Loucy (cell line): Measurements from ENCODE around the gene EPB41L5.

Experiments
- H2AFZ ChIP-seq: fragments of 200-600 bp; sonication (generic); 2 replicates; pipeline ENCODE4 v1.6.0; 2016; ENCODE audit warnings: antibody characterized with exemption, mild to moderate bottlenecking, low read length, moderate library complexity
- H3F3A ChIP-seq: fragments of 200-600 bp; 2 replicates; pipeline ENCODE4 v1.6.0; 2016; ENCODE audit warnings: antibody characterized with exemption, low read depth, mild to moderate bottlenecking
- H3K27me3 ChIP-seq: fragments of 200-600 bp; sonication (generic); 2 replicates; pipeline ENCODE4 v1.6.1; 2014; ENCODE audit warnings: low read length, mild to moderate bottlenecking; ENCODE audit not compliant: insufficient read depth, poor library complexity, severe bottlenecking
- H3K36me3 ChIP-seq: fragments of 200-600 bp; sonication (generic); 2 replicates; pipeline ENCODE4 v1.6.1; 2016; ENCODE audit warnings: low read length; ENCODE audit not compliant: insufficient read depth
- H3K4me1 ChIP-seq: fragments of 200-600 bp; sonication (generic); 2 replicates; pipeline ENCODE4 v1.5.1; 2014; ENCODE audit warnings: low read length, mild to moderate bottlenecking; ENCODE audit not compliant: insufficient read depth, poor library complexity, severe bottlenecking
- H3K4me2 ChIP-seq: fragments of 200-600 bp; sonication (generic); 2 replicates; pipeline ENCODE4 v1.6.0; 2014; ENCODE audit warnings: antibody characterized with exemption, low read length, low read depth, mild to moderate bottlenecking; ENCODE audit not compliant: poor library complexity, severe bottlenecking
- H3K4me3 ChIP-seq: fragments of 200-600 bp; sonication (generic); 2 replicates; pipeline ENCODE4 v1.5.1; 2014; ENCODE audit warnings: low read length, mild to moderate bottlenecking, mixed read lengths; ENCODE audit not compliant: poor library complexity, severe bottlenecking
- H3K79me2 ChIP-seq: fragments of 200-600 bp; sonication (generic); 2 replicates; pipeline ENCODE4 v1.6.1; 2014; ENCODE audit warnings: low read length; ENCODE audit not compliant: insufficient read depth
- H3K9ac ChIP-seq: fragments of 200-600 bp; sonication (generic); 2 replicates; pipeline ENCODE4 v1.6.0; 2014; ENCODE audit warnings: mild to moderate bottlenecking, low read depth, low read length, moderate library complexity; ENCODE audit not compliant: poor library complexity, severe bottlenecking
- H3K9me2 ChIP-seq: fragments of 200-600 bp; sonication (generic); replicated peaks from 2 replicates; pipeline ENCODE4 v1.6.1; 2016; ENCODE audit warnings: low read depth, low read length, mixed read lengths
- H3K9me3 ChIP-seq: fragments of 200-600 bp; sonication (generic); 2 replicates; pipeline ENCODE4 v1.6.1; 2014; ENCODE audit warnings: mild to moderate bottlenecking, antibody characterized with exemption, low read length, low read depth; ENCODE audit not compliant: insufficient read depth
- H4K20me1 ChIP-seq: fragments of 200-600 bp; sonication (generic); 2 replicates; pipeline ENCODE4 v1.6.0; 2014; ENCODE audit warnings: antibody characterized with exemption, low read length, mild to moderate bottlenecking; ENCODE audit not compliant: insufficient read depth, poor library complexity, severe bottlenecking
- CTCF ChIP-seq: fragments of 200-600 bp; sonication (generic); conservative IDR thresholded peaks from 2 replicates; pipeline ENCODE4 v1.5.1; 2014; ENCODE audit warnings: mild to moderate bottlenecking, antibody characterized with exemption, low read length
- EZH2phosphoT487 ChIP-seq: fragments of 200-600 bp; IDR thresholded peaks from 2 replicates; pipeline ENCODE4 v1.6.1; 2018; ENCODE audit warnings: antibody characterized with exemption, mild to moderate bottlenecking, moderate library complexity, borderline replicate concordance

EPB41L5 gene

GRCh38 chr2:120174963-120175581 is 162.2 kb downstream of the EPB41L5 start:
- H3F3A ChIP-seq, result no peaks in the 10 kb centered on the region
- H3K36me3 ChIP-seq, result no peaks in the 10 kb centered on the region
- H2AFZ ChIP-seq, result no peak overlapping the region
- peak; percentile 84 for TF ChIP-seq CTCF
- no peak for TF ChIP-seq EZH2phosphoT487
- peak overlapping the region; percentile 12 for H3K4me2 ChIP-seq
- H4K20me1 ChIP-seq, result no peaks in the 10 kb centered on the region
- no peaks in the 10 kb centered on the region for H3K9me2 ChIP-seq
- H3K4me1 ChIP-seq, result peaks cover 38% of the 10 kb centered on the region
- H3K79me2 ChIP-seq, result no peaks in the 10 kb centered on the region; the same call in 1 of the 2 replicates
- H3K9me3 ChIP-seq, result no peaks in the 10 kb centered on the region
- no peak overlapping the region for H3K9ac ChIP-seq
- H3K27me3 ChIP-seq, result no peaks in the 10 kb centered on the region
- H3K4me3 ChIP-seq, result no peak overlapping the region

- Histone ChIP-seq H3K9ac (peak overlapping the region; percentile 71), H3K4me1 (peaks cover 45% of the 10 kb centered on the region), H3K9me2 (no peaks in the 10 kb centered on the region), H3K36me3 (no peaks in the 10 kb centered on the region), H3K4me2 (peak overlapping the region; percentile 58), H2AFZ (peak overlapping the region; percentile 63; the same call in 1 of the 2 replicates), H3K27me3 (no peaks in the 10 kb centered on the region), H3K9me3 (no peaks in the 10 kb centered on the region), H3F3A (no peaks in the 10 kb centered on the region), H3K4me3 (peak overlapping the region; percentile 73), H4K20me1 (no peaks in the 10 kb centered on the region), H3K79me2 (no peaks in the 10 kb centered on the region; the same call in 1 of the 2 replicates)
- TF ChIP-seq CTCF, result no peak
- no peak for TF ChIP-seq EZH2phosphoT487
Observed at GRCh38 chr2:120176526-120176925, 163.6 kb downstream of the EPB41L5 start.

- Histone ChIP-seq H3F3A (no peaks in the 10 kb centered on the region), H3K4me2 (peak overlapping the region; percentile 58), H3K27me3 (no peaks in the 10 kb centered on the region), H3K79me2 (no peaks in the 10 kb centered on the region; the same call in 1 of the 2 replicates), H3K9ac (peak overlapping the region; percentile 71), H2AFZ (peak overlapping the region; percentile 63), H3K4me1 (peaks cover 51% of the 10 kb centered on the region), H3K9me2 (no peaks in the 10 kb centered on the region), H3K4me3 (peak overlapping the region; percentile 73), H4K20me1 (no peaks in the 10 kb centered on the region), H3K36me3 (no peaks in the 10 kb centered on the region), H3K9me3 (no peaks in the 10 kb centered on the region)
- TF ChIP-seq EZH2phosphoT487, result no peak
- TF ChIP-seq CTCF, result peak; percentile 79
Observed at GRCh38 chr2:120177001-120177621, 164.2 kb downstream of the EPB41L5 start.
